ENCODE data around the gene RALGAPA2. TPM values are rescaled to one million over a fixed set of nuclear protein-coding genes. Genes with fewer than 3 reads are reported as not detected.

Gene RALGAPA2
- total RNA-seq, 4 donors from 2014 or later: 20.1 to 27.7 (median 23.0) TPM

DNA sequence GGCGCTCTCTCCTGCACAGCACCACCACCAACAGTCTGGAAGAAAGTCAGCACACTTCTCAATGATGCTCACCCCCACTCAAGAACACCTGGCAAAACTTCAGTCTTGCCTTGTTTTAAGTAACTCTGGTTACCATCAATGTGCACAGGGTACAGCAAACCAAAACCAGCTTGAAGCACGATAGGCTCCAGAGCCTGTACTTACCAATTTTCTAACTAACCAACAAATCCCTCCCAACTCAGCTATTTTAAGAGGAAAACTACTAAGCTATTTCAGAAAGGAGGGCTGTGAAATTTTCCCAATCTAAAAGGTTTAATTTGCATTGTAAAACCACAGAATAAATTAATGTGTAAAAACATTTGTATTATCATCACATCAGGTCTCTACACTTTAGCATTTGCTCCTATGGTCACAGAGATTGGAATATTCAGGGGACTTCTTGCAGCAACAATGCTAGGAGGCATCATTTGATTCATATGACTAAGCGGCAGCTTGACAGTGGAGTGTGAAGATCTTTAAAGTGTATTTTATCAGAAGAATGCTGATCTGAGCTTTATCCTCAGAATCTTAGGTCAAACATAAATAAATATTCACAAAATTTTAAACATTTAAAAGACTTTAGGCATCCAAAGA lies 82.8 kb downstream of the RALGAPA2 start:
- Histone ChIP-seq H3K36me3 (peaks cover 29 to 63% (median 48%) of the 10 kb centered on the region in 4 donors), H3K4me1 (no peaks in the 10 kb centered on the region), H3K4me3 (no peak overlapping the region), H3K27me3 (no peaks in the 10 kb centered on the region), H3K27ac (replicated peaks in 1 of 4) (no peak overlapping the region), H3K9me3 (no peaks in the 10 kb centered on the region)
- 95% methylated on average over 3 of the region's 3 CpGs for WGBS
- intact Hi-C loops (cut with DNase I): no loop called here
- TF ChIP-seq POLR2A (IDR thresholded peaks at IDR 0.05; ENCODE audit: low read depth) (no peak), POLR2AphosphoS5 (IDR thresholded peaks at IDR 0.05) (no peak), EP300 (IDR thresholded peaks at IDR 0.05) (no peak), CTCF (IDR thresholded peaks at IDR 0.05) (no peak)
- DNase-seq (ENCODE audit: extremely low spot score): no peak

DNA sequence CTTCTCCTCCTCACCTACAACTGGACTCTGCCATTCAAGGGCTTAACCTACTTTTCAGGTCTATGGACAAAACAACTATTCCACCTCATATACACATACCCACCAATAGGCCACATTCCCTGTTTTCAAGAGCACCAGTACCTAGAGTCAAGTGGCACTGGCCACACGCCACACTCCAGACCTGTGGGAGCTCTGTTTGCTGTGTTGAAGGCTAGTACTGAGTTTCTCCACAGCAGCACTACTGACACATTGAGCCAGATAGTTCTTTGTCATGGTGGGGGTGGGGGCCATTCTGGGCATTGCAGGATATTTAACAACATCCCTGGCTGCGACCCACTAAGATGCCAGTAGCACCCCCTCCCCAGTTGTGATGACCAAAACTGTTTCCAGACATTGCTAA lies 84.1 kb downstream of the RALGAPA2 start:
- no peak overlapping the region for H3K27ac ChIP-seq (replicated peaks in 1 of 4)
- 100% methylated on average over 2 of the region's 2 CpGs for WGBS
- peaks cover 26 to 49% (median 41%) of the 10 kb centered on the region in 4 donors for H3K36me3 ChIP-seq
- DNase-seq (ENCODE audit: extremely low spot score): no peak
- no peak overlapping the region for H3K4me3 ChIP-seq
- no peaks in the 10 kb centered on the region for H3K4me1 ChIP-seq
- no peaks in the 10 kb centered on the region for H3K27me3 ChIP-seq
- intact Hi-C loops (cut with DNase I): no loop called here
- TF ChIP-seq POLR2A (IDR thresholded peaks at IDR 0.05; ENCODE audit: low read depth) (no peak), POLR2AphosphoS5 (IDR thresholded peaks at IDR 0.05) (no peak), EP300 (IDR thresholded peaks at IDR 0.05) (no peak)
- no peaks in the 10 kb centered on the region for H3K9me3 ChIP-seq

DNA sequence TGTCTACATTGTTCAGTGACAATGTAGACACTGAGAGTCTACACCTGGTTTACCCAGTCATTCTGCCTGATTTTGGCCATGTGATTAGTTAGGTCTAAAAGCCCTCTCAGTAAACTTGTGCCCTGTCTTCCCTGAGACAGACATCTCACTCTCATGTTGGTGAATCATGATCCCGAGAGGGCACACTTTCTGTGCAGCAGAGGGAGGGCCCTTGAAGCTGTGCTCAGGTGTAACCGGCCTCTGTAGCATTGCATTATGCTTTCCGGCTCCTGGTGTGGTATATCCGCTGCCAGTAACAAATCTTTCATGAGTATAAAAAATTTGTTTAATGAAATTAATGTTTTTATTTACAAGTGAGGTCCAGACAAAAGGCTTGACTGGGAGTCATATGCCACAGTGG lies 85.0 kb downstream of the RALGAPA2 start:
- no peaks in the 10 kb centered on the region for H3K9me3 ChIP-seq
- intact Hi-C loops (cut with DNase I): no loop called here
- no peak overlapping the region for H3K4me3 ChIP-seq
- DNase-seq (ENCODE audit: extremely low spot score): no peak
- no peaks in the 10 kb centered on the region for H3K4me1 ChIP-seq
- peaks cover 26 to 44% (median 37%) of the 10 kb centered on the region in 4 donors for H3K36me3 ChIP-seq
- H3K27me3 ChIP-seq: no peaks in the 10 kb centered on the region
- no peak for TF ChIP-seq CTCF (IDR thresholded peaks at IDR 0.05)
- no peak for TF ChIP-seq EP300 (IDR thresholded peaks at IDR 0.05)
- no peak for TF ChIP-seq POLR2AphosphoS5 (IDR thresholded peaks at IDR 0.05)
- TF ChIP-seq POLR2A (IDR thresholded peaks at IDR 0.05; ENCODE audit: low read depth): no peak
- WGBS: 100% methylated on average over 4 of the region's 4 CpGs
- H3K27ac ChIP-seq (replicated peaks in 1 of 4): no peak overlapping the region

GRCh38 chr20:20624914-20625313 lies 87.5 kb downstream of the RALGAPA2 start:
- H3K9me3 ChIP-seq: no peaks in the 10 kb centered on the region
- no peaks in the 10 kb centered on the region for H3K27me3 ChIP-seq
- WGBS: 92% methylated on average over 2 of the region's 2 CpGs
- no peak overlapping the region for H3K4me3 ChIP-seq
- TF ChIP-seq CTCF (IDR thresholded peaks at IDR 0.05) (no peak), EP300 (IDR thresholded peaks at IDR 0.05) (no peak), POLR2A (IDR thresholded peaks at IDR 0.05; ENCODE audit: low read depth) (no peak), POLR2AphosphoS5 (IDR thresholded peaks at IDR 0.05) (no peak)
- H3K27ac ChIP-seq (replicated peaks in 1 of 4): no peak overlapping the region
- H3K36me3 ChIP-seq: peaks cover 20 to 43% (median 32%) of the 10 kb centered on the region in 4 donors
- no peak for DNase-seq (ENCODE audit: extremely low spot score)
- H3K4me1 ChIP-seq: no peaks in the 10 kb centered on the region
- intact Hi-C loops (cut with DNase I): no loop called here

GRCh38 chr20:20621195-20621594 lies 91.2 kb downstream of the RALGAPA2 start:
- WGBS: 81% methylated on average over 1 of the region's 1 CpG
- DNase-seq (ENCODE audit: extremely low spot score): no peak
- no peaks in the 10 kb centered on the region for H3K9me3 ChIP-seq
- TF ChIP-seq EP300 (IDR thresholded peaks at IDR 0.05) (no peak), POLR2A (IDR thresholded peaks at IDR 0.05; ENCODE audit: low read depth) (no peak), POLR2AphosphoS5 (IDR thresholded peaks at IDR 0.05) (no peak), CTCF (IDR thresholded peaks at IDR 0.05) (no peak)
- H3K27ac ChIP-seq (replicated peaks in 1 of 4): no peak overlapping the region
- intact Hi-C loops (cut with DNase I): no loop called here
- H3K4me1 ChIP-seq: no peaks in the 10 kb centered on the region
- peaks cover 0 to 38% (median 15%) of the 10 kb centered on the region in 4 donors for H3K36me3 ChIP-seq
- no peaks in the 10 kb centered on the region for H3K27me3 ChIP-seq
- H3K4me3 ChIP-seq: no peak overlapping the region

Data from esophagus muscularis mucosa (tissue), 4 donors.